Measurements from ENCODE around the gene MPO. TPM values are rescaled to one million over a fixed set of nuclear protein-coding genes. Genes with fewer than 3 reads are reported as not detected.

Gene MPO
- total and polyA plus RNA-seq, 9 of the 15 experiments (the other 6 are each of a cell fraction or from before 2014, with no cell fraction given), result 0.04 to 0.47 (median 0.39) TPM; not detected in 6

- in situ Hi-C loops (cut with MboI) (no loop called here), intact Hi-C loops (cut with micrococcal nuclease) (no loop called here)
- no peak for ATAC-seq
- Histone ChIP-seq H3K27me3 (ENCODE audit: control insufficient read depth in 2 of 2, insufficient read depth in 2 of 2, low read length in 2 of 2) (peaks cover 0 to 5% of the 10 kb centered on the region in 2 experiments; a peak in 1 of 5 replicates), H3K4me2 (ENCODE audit: insufficient read depth, low read length) (no peak overlapping the region), H4K20me1 (replicated peaks; ENCODE audit: control insufficient read depth, insufficient read depth, low read length) (no peaks in the 10 kb centered on the region), H3K27ac (ENCODE audit: extremely low read depth, low read depth, low read length) (no peak overlapping the region), H3K79me2 (ENCODE audit: control insufficient read depth, insufficient read depth, low read length) (no peaks in the 10 kb centered on the region), H3K4me3 (no peak overlapping the region), H3K4me1 (replicated peaks in 1 of 2; ENCODE audit: control insufficient read depth in 2 of 2, insufficient read depth in 2 of 2, low read length in 2 of 2) (peaks cover 17 to 26% of the 10 kb centered on the region in 2 experiments), H3K9me3 (replicated peaks; ENCODE audit: control insufficient read depth, insufficient read depth, low read depth, low read length) (no peaks in the 10 kb centered on the region; the same call in 1 of the 2 replicates), H2AFZ (ENCODE audit: low read depth, low read length) (peak overlapping the region; percentile 46; the same call in 1 of the 2 replicates), H3K9me1 (ENCODE audit: control insufficient read depth, insufficient read depth, low read length) (no peaks in the 10 kb centered on the region), H3K36me3 (ENCODE audit: control insufficient read depth, insufficient read depth, low read length) (no peaks in the 10 kb centered on the region), H3K9ac (ENCODE audit: insufficient read depth in 1 of 2, low read depth in 2 of 2, low read length in 2 of 2) (no peak overlapping the region)
- CTCF ChIA-PET (ENCODE audit: low intra/inter-chr PET ratio), result no interaction called here
- no peak for DNase-seq (ENCODE audit: extremely low read depth in 1 of 4, low spot score in 3 of 4)
- WGBS (ENCODE audit: insufficient coverage, low coverage, missing lambda C conversion rate), result 67% methylated on average over 7 of the region's 10 CpGs
- BruUV-seq (replicated peaks), result no TSS peak
- POLR2A ChIA-PET, result no interaction called here
- FAIRE-seq, result no peak
- no peak for TF ChIP-seq SUPT5H (IDR thresholded peaks at IDR 0.05)
- TF ChIP-seq SP2 (IDR thresholded peaks at IDR 0.05; ENCODE audit: extremely low read depth, low read depth, low read length, poor library complexity, severe bottlenecking), result no peak
Observed at GRCh38 chr17:58248955-58249269, 31.8 kb downstream of the MPO start.

GRCh38 chr17:58247511-58248363 lies 33.0 kb downstream of the MPO start:
- no peak overlapping the region for H3K4me2 ChIP-seq (ENCODE audit: insufficient read depth, low read length)
- H3K36me3 ChIP-seq (ENCODE audit: control insufficient read depth, insufficient read depth, low read length), result no peaks in the 10 kb centered on the region
- 54% methylated on average over 10 of the region's 10 CpGs for WGBS (ENCODE audit: insufficient coverage, low coverage, missing lambda C conversion rate)
- intact Hi-C loops (cut with micrococcal nuclease), result no loop called here
- CTCF ChIA-PET (ENCODE audit: low intra/inter-chr PET ratio), result no interaction called here
- no peak for FAIRE-seq
- H3K9me1 ChIP-seq (ENCODE audit: control insufficient read depth, insufficient read depth, low read length), result no peaks in the 10 kb centered on the region
- H3K79me2 ChIP-seq (ENCODE audit: control insufficient read depth, insufficient read depth, low read length), result no peaks in the 10 kb centered on the region
- H3K4me1 ChIP-seq (replicated peaks in 1 of 2; ENCODE audit: control insufficient read depth in 2 of 2, insufficient read depth in 2 of 2, low read length in 2 of 2), result peaks cover 17 to 26% of the 10 kb centered on the region in 2 experiments
- POLR2A ChIA-PET, result interaction anchor here (0.6 to 1.1 kb wide), 4 partner anchors 12 to 1339 kb away, joined by 3 read pairs; no protein-coding TSS in a partner anchor
- H3K27ac ChIP-seq (ENCODE audit: extremely low read depth, low read depth, low read length), result no peak overlapping the region
- BruUV-seq (replicated peaks), result no TSS peak
- in situ Hi-C loops (cut with MboI), result no loop called here
- H3K9me3 ChIP-seq (replicated peaks; ENCODE audit: control insufficient read depth, insufficient read depth, low read depth, low read length), result no peaks in the 10 kb centered on the region; the same call in 1 of the 2 replicates
- no peak for ATAC-seq
- DNase-seq (ENCODE audit: extremely low read depth in 1 of 4, low spot score in 3 of 4), result no peak
- no peak overlapping the region for H3K4me3 ChIP-seq
- TF ChIP-seq CCNT2 (IDR thresholded peaks at IDR 0.05; ENCODE audit: borderline replicate concordance, extremely low read depth, insufficient read length, low read depth, low read length) (no peak), HDAC1 (IDR thresholded peaks at IDR 0.05) (no peak), FOXA3 (CRISPR knock-in tag; conservative IDR thresholded peaks at IDR 0.05 in 1 of 2, IDR thresholded peaks at IDR 0.05 in 1 of 2) (peak in 1 of 2 experiments; percentile 72; a peak in 2 of 4 replicates), ZNF79 (CRISPR knock-in tag; IDR thresholded peaks at IDR 0.05; ENCODE audit: low read depth) (no peak), ZNF707 (CRISPR knock-in tag; conservative IDR thresholded peaks at IDR 0.05) (no peak)
- peaks cover 2 to 10% of the 10 kb centered on the region in 2 experiments; a peak in 2 of 5 replicates for H3K27me3 ChIP-seq (ENCODE audit: control insufficient read depth in 2 of 2, insufficient read depth in 2 of 2, low read length in 2 of 2)
- no peak overlapping the region for H3K9ac ChIP-seq (ENCODE audit: insufficient read depth in 1 of 2, low read depth in 2 of 2, low read length in 2 of 2)
- H2AFZ ChIP-seq (ENCODE audit: low read depth, low read length), result peak overlapping the region; percentile 78
- H4K20me1 ChIP-seq (replicated peaks; ENCODE audit: control insufficient read depth, insufficient read depth, low read length), result no peaks in the 10 kb centered on the region
